Smooth muscle cell (in vitro differentiated cells): ENCODE data around the gene PRKG2. TPM values are rescaled to one million over a fixed set of nuclear protein-coding genes. Genes with fewer than 3 reads are reported as not detected.

ENCODE experiments used
- DNase-seq: peaks from one replicate; lab custom pipeline; 2025; ENCODE audit not compliant: unreplicated experiment; lab: John Stamatoyannopoulos, UW
- H2AFZ ChIP-seq: fragments of 200-600 bp; sonication (generic); 2 replicates; pipeline ENCODE4 v1.6.0; 2016; ENCODE audit warnings: antibody characterized with exemption, low read depth, mild to moderate bottlenecking
- H3F3A ChIP-seq: fragments of 200-600 bp; sonication (generic); 2 replicates; pipeline ENCODE4 v1.6.0; 2017; ENCODE audit warnings: antibody characterized with exemption, low read depth
- H3K27ac ChIP-seq: fragments of 200-600 bp; sonication (generic); 2 replicates; pipeline ENCODE4 v1.5.1; 2016; ENCODE audit warnings: low read depth, mild to moderate bottlenecking
- H3K27me3 ChIP-seq: fragments of 200-600 bp; sonication (generic); 2 replicates; pipeline ENCODE4 v1.6.1; 2016; ENCODE audit warnings: low read depth, mild to moderate bottlenecking
- H3K36me3 ChIP-seq: fragments of 200-600 bp; sonication (generic); 2 replicates; pipeline ENCODE4 v1.5.1; 2016; ENCODE audit warnings: low read depth
- H3K4me1 ChIP-seq: fragments of 200-600 bp; sonication (generic); 2 replicates; pipeline ENCODE4 v1.5.1; 2016; ENCODE audit warnings: low read depth
- H3K4me2 ChIP-seq: fragments of 200-600 bp; sonication (generic); 2 replicates; pipeline ENCODE4 v1.6.0; 2016; ENCODE audit warnings: mild to moderate bottlenecking
- H3K4me3 ChIP-seq: fragments of 200-600 bp; sonication (generic); 2 replicates; pipeline ENCODE4 v1.5.1; 2016; ENCODE audit warnings: mild to moderate bottlenecking
- H3K79me2 ChIP-seq: fragments of 200-600 bp; sonication (generic); 2 replicates; pipeline ENCODE4 v1.6.0; 2016; ENCODE audit warnings: low read depth, mild to moderate bottlenecking
- H3K9ac ChIP-seq: fragments of 200-600 bp; sonication (generic); 2 replicates; pipeline ENCODE4 v1.6.0; 2016; ENCODE audit warnings: low read depth
- H3K9me3 ChIP-seq: fragments of 200-600 bp; sonication (generic); replicated peaks from 2 replicates; pipeline ENCODE4 v1.5.1; 2016; ENCODE audit warnings: low read depth
- H4K20me1 ChIP-seq: fragments of 200-600 bp; sonication (generic); 2 replicates; pipeline ENCODE4 v1.6.0; 2016; ENCODE audit warnings: low read depth
- WGBS: methylation state at CpG from one replicate; pipeline ENCODE4 v1.1.7; 2016; ENCODE audit warnings: low lambda C conversion rate; 5-methylcytosine and 5-hydroxymethylcytosine counted together
- polyA plus RNA-seq: library from polyadenylated mRNA; unstranded; fragments of >200 nt; fragmentation: Nextera tagmentation; extraction: Ambion mirVana; gene quantifications from 2 replicates; pipeline ENCODE4 v1.2.1, GENCODE V29; 2016
- total RNA-seq: library from RNA; depleted of rRNA; stranded (reverse); fragments of >200 nt; gene quantifications from 2 replicates; pipeline ENCODE4 v1.2.3, GENCODE V29; 2014
- TF ChIP-seq, protein P1 (sequence below): fragments of 200-600 bp; sonication (generic); IDR thresholded peaks from 2 replicates; pipeline ENCODE4 v1.5.1; 2017; ENCODE audit warnings: borderline replicate concordance, mild to moderate bottlenecking, antibody characterized with exemption; ENCODE audit not compliant: insufficient read depth, poor library complexity, severe bottlenecking

PRKG2 gene
- total and polyA plus RNA-seq, 2 experiments from 2014 or later: 0.09 TPM; not detected in 1

DNA sequence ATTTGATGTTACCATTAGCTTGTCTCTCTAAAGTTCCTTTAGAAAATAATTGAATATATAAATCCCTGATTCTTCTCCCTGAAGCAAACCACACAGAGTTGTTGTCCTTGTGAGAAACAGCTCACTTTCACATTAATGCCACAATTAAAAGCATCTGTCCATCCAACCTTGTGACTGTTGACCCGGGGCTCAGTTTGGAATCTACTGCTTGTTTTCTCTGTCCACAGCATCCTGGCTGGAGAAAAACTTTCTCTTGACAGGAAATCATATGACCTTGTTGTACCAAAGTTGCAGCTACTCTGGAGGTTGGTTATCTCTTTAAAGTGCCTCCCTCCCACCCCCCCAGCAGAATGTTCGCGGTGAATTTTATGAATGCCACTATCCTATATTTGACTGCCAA lies 3.1 kb downstream of the PRKG2 start:
- H3F3A ChIP-seq: no peaks in the 10 kb centered on the region
- H3K36me3 ChIP-seq: no peaks in the 10 kb centered on the region
- TF ChIP-seq, protein P1, sequence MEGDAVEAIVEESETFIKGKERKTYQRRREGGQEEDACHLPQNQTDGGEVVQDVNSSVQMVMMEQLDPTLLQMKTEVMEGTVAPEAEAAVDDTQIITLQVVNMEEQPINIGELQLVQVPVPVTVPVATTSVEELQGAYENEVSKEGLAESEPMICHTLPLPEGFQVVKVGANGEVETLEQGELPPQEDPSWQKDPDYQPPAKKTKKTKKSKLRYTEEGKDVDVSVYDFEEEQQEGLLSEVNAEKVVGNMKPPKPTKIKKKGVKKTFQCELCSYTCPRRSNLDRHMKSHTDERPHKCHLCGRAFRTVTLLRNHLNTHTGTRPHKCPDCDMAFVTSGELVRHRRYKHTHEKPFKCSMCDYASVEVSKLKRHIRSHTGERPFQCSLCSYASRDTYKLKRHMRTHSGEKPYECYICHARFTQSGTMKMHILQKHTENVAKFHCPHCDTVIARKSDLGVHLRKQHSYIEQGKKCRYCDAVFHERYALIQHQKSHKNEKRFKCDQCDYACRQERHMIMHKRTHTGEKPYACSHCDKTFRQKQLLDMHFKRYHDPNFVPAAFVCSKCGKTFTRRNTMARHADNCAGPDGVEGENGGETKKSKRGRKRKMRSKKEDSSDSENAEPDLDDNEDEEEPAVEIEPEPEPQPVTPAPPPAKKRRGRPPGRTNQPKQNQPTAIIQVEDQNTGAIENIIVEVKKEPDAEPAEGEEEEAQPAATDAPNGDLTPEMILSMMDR: no peak
- H3K79me2 ChIP-seq: no peaks in the 10 kb centered on the region
- DNase-seq: no peak
- peaks cover 67% of the 10 kb centered on the region for H3K27me3 ChIP-seq
- no peak overlapping the region for H3K27ac ChIP-seq
- peaks cover 10% of the 10 kb centered on the region for H3K4me1 ChIP-seq
- no peak overlapping the region for H3K9ac ChIP-seq
- 93% methylated on average over 3 of the region's 3 CpGs for WGBS
- H3K9me3 ChIP-seq: no peaks in the 10 kb centered on the region
- no peak overlapping the region for H3K4me3 ChIP-seq
- no peak overlapping the region for H3K4me2 ChIP-seq
- H2AFZ ChIP-seq: no peak overlapping the region
- no peaks in the 10 kb centered on the region for H4K20me1 ChIP-seq

DNA sequence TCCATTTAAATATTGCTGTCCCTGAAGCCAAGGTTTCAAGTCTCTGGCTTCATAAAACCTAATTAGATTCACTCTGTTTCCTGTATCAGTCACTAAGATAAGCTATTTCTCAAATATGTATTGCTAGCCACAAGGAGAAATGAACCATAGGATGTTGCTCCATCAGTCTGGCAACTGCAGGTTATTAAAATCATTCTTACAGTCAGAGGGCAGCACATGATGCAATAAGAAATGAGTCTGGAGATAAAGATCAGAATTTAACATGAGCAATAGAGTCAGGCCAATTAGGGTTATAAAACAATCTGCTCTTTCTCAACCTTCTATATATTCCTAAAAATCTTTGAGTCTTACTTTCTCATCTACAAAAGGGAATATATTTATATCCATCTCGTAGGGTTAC lies 7.2 kb downstream of the PRKG2 start:
- no peak for DNase-seq
- H3F3A ChIP-seq: no peaks in the 10 kb centered on the region
- H3K4me2 ChIP-seq: no peak overlapping the region
- no peaks in the 10 kb centered on the region for H3K79me2 ChIP-seq
- no peaks in the 10 kb centered on the region for H3K36me3 ChIP-seq
- H3K4me3 ChIP-seq: no peak overlapping the region
- 78% methylated on average over 1 of the region's 1 CpG for WGBS
- H3K4me1 ChIP-seq: no peaks in the 10 kb centered on the region
- H3K27ac ChIP-seq: no peak overlapping the region
- H4K20me1 ChIP-seq: no peaks in the 10 kb centered on the region
- peaks cover 30% of the 10 kb centered on the region for H3K27me3 ChIP-seq
- no peak overlapping the region for H3K9ac ChIP-seq
- no peak overlapping the region for H2AFZ ChIP-seq
- H3K9me3 ChIP-seq: no peaks in the 10 kb centered on the region
- TF ChIP-seq, protein P1: no peak

- no peak overlapping the region for H3K4me2 ChIP-seq
- no peaks in the 10 kb centered on the region for H3K9me3 ChIP-seq
- no peaks in the 10 kb centered on the region for H3K79me2 ChIP-seq
- H3K27me3 ChIP-seq: peaks cover 16% of the 10 kb centered on the region
- H3K36me3 ChIP-seq: no peaks in the 10 kb centered on the region
- TF ChIP-seq, protein P1: no peak
- no peaks in the 10 kb centered on the region for H4K20me1 ChIP-seq
- DNase-seq: no peak
- H2AFZ ChIP-seq: no peak overlapping the region
- H3K27ac ChIP-seq: no peak overlapping the region
- WGBS: 89% methylated on average over 2 of the region's 2 CpGs
- H3K4me1 ChIP-seq: no peaks in the 10 kb centered on the region
- H3K9ac ChIP-seq: no peak overlapping the region
- H3F3A ChIP-seq: no peaks in the 10 kb centered on the region
- H3K4me3 ChIP-seq: no peak overlapping the region
These were observed 9.7 kb downstream of the PRKG2 start for GRCh38 chr4:81205302-81205701.

DNA sequence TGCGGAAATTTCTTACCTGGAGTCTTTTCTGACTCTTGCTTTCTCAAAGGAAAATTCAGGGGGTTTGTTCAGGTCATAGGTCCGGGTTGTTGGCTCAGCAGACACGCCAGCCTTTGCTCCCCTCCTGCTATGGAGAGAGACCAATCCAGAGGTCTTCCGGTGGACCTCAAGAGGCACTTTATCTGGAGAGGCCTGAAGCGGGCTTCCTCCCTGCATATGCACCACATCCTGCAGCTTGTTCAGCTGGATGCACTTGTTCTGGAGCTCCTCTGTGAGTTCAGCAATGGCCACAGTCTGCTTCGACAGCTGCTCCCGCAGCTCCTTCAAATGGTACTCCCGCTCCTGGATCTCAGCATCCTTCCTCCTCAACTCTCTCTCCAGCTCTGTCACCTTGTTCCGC lies 10.5 kb downstream of the PRKG2 start:
- DNase-seq: no peak
- Histone ChIP-seq H3F3A (no peaks in the 10 kb centered on the region), H2AFZ (no peak overlapping the region), H3K4me3 (no peak overlapping the region), H3K79me2 (no peaks in the 10 kb centered on the region), H3K36me3 (no peaks in the 10 kb centered on the region), H3K27me3 (peaks cover 15% of the 10 kb centered on the region), H3K27ac (no peak overlapping the region), H4K20me1 (no peaks in the 10 kb centered on the region), H3K9ac (no peak overlapping the region), H3K4me1 (no peaks in the 10 kb centered on the region), H3K9me3 (no peaks in the 10 kb centered on the region), H3K4me2 (no peak overlapping the region)
- TF ChIP-seq, protein P1: no peak
- WGBS: 82% methylated on average over 8 of the region's 9 CpGs
